Psoas muscle (tissue), 8 donors: Measurements from ENCODE around the gene SLC2A13. TPM values are rescaled to one million over a fixed set of nuclear protein-coding genes. Genes with fewer than 3 reads are reported as not detected.
"Not testable (repeated sequence)": the region's sequence is repeated elsewhere in the genome, so short reads cannot be mapped to it uniquely, and the experiment has no call there.

Source experiments
- ATAC-seq, 4 donors: fragments of 200-7000 bp; cut with Tn5 transposase; one replicate each; pipeline ENCODE4 v1.9.1; 2020; ENCODE audit warnings: moderate library complexity in 3 of 4, mild to moderate bottlenecking in 2 of 4
- DNase-seq, 2 donors: peaks; one replicate each; pipeline ENCODE4 v3.0.0-alpha.2; 2020
- H3K27ac ChIP-seq: fragments of 200-600 bp; one replicate; pipeline ENCODE4 v1.8.0; 2022
- H3K27me3 ChIP-seq, 3 donors: fragments of 200-600 bp in 1 of 3; one replicate each; pipeline versions ENCODE4 v1.6.1 to v1.8.0; 2013 to 2022; ENCODE audit warnings: low read length in 2 of 3, mild to moderate bottlenecking in 2 of 3, moderate library complexity in 1 of 3; ENCODE audit not compliant: insufficient read depth in 3 of 3
- H3K36me3 ChIP-seq, 2 donors: fragments of 200-600 bp in 1 of 2; one replicate each; pipeline versions ENCODE4 v1.6.1 to v1.8.0; 2013 to 2022; ENCODE audit warnings: low read depth in 1 of 2, mild to moderate bottlenecking in 1 of 2, moderate library complexity in 1 of 2; ENCODE audit not compliant: insufficient read depth in 1 of 2
- H3K4me1 ChIP-seq: fragments of 200-600 bp; one replicate; pipeline ENCODE4 v1.8.0; 2022
- H3K4me3 ChIP-seq: fragments of 200-600 bp; one replicate; pipeline ENCODE4 v1.8.0; 2022; ENCODE audit warnings: mild to moderate bottlenecking
- H3K9me3 ChIP-seq: fragments of 200-600 bp; one replicate; pipeline ENCODE4 v1.8.0; 2022
- CTCF ChIP-seq: fragments of 200-600 bp; IDR thresholded peaks from one replicate; pipeline ENCODE4 v1.8.0; 2022; ENCODE audit warnings: antibody characterized with exemption
- WGBS, 3 donors: extraction: QIAGEN DNeasy Blood & Tissue Kit; methylation state at CpG; one replicate each; pipeline versions ENCODE4 v1.1.6 to v1.1.7; 2013; 5-methylcytosine and 5-hydroxymethylcytosine counted together
- intact Hi-C, 2 donors: fragments of 100-400 bp; cut with DNase I; formaldehyde crosslinking; loops; one replicate each; pipeline versions ENCODE4 v1.11.0 to v1.14.2; 2022
- polyA plus RNA-seq, 3 donors: library from polyadenylated mRNA; stranded (reverse); fragments of 200-250 nt; gene quantifications; one replicate each; pipeline ENCODE4 v1.2.3, GENCODE V29; 2013
- total RNA-seq, 4 donors: library from RNA; stranded (reverse); fragmentation: NEBNext Ultra II Directional in 2 of 4; extraction: Animal tissue kit (Norgen Biotek cat#: 25700) in 2 of 4; gene quantifications; one replicate each; pipeline versions ENCODE4 v1.2.1 to v1.2.4, GENCODE V29; 2021 to 2023
- donor health status: healthy with polysubstance abuse.
- donor health status: DM: no; HTN: no; CAD: no; lungs with moderate emphysema.
- donor health status: Bipolar disorder and iron deficiency.
- donor health status: healthy.
- donor health status: DM: yes; HTN: yes; CAD: no.
- donor health status: DM: no; HTN: no; CAD: no.
- donor health status: DM: no; HTN: no; CAD: no.
- donor health status: DM: yes; HTN: yes; CAD: no.

The SLC2A13 gene
- total and polyA plus RNA-seq, 7 donors: 0.39 to 1.7 (median 0.95) TPM

- Histone ChIP-seq H3K36me3 (no peaks in the 10 kb centered on the region), H3K4me3 (no peak overlapping the region), H3K9me3 (no peaks in the 10 kb centered on the region), H3K4me1 (no peaks in the 10 kb centered on the region), H3K27me3 (no peaks in the 10 kb centered on the region), H3K27ac (no peak overlapping the region)
- WGBS, 3 donors: 95 to 98% (median 98%) methylated on average over 1 of the region's 1 CpG
- ATAC-seq (no peak), DNase-seq (no peak)
- TF ChIP-seq CTCF: no peak
- intact Hi-C loops: no loop called here
Measured at GRCh38 chr12:39928181-39928899, 177.5 kb downstream of the SLC2A13 start.

GRCh38 chr12:39923364-39923763 is 182.5 kb downstream of the SLC2A13 start:
- intact Hi-C loops: no loop called here
- Histone ChIP-seq H3K36me3 (no peaks in the 10 kb centered on the region), H3K27ac (no peak overlapping the region), H3K27me3 (no peaks in the 10 kb centered on the region), H3K4me1 (no peaks in the 10 kb centered on the region), H3K4me3 (no peak overlapping the region), H3K9me3 (no peaks in the 10 kb centered on the region)
- TF ChIP-seq CTCF: no peak
- 70 to 76% (median 73%) methylated on average over 5 of the region's 5 CpGs for WGBS, 3 donors
- ATAC-seq (no peak), DNase-seq (no peak)

- intact Hi-C loops, DNase-seq, ATAC-seq, H3K36me3 ChIP-seq, H3K4me3 ChIP-seq, H3K27ac ChIP-seq, H3K27me3 ChIP-seq, H3K9me3 ChIP-seq, H3K4me1 ChIP-seq: not testable (repeated sequence)
Measured at GRCh38 chr12:39922598-39922997, 183.3 kb downstream of the SLC2A13 start.

GRCh38 chr12:39920647-39921046 is 185.2 kb downstream of the SLC2A13 start:
- TF ChIP-seq CTCF: no peak
- no peak for DNase-seq
- Histone ChIP-seq H3K27ac (no peak overlapping the region), H3K27me3 (no peaks in the 10 kb centered on the region), H3K4me1 (no peaks in the 10 kb centered on the region), H3K9me3 (no peaks in the 10 kb centered on the region), H3K4me3 (no peak overlapping the region), H3K36me3 (no peaks in the 10 kb centered on the region)
- ATAC-seq: no peak
- intact Hi-C loops: no loop called here
- 84 to 91% (median 85%) methylated on average over 4 of the region's 4 CpGs for WGBS, 3 donors

- Histone ChIP-seq H3K27me3 (no peaks in the 10 kb centered on the region), H3K4me1 (no peaks in the 10 kb centered on the region), H3K36me3 (no peaks in the 10 kb centered on the region), H3K27ac (no peak overlapping the region), H3K4me3 (no peak overlapping the region), H3K9me3 (no peaks in the 10 kb centered on the region)
- 93 to 96% (median 95%) methylated on average over 4 of the region's 4 CpGs for WGBS, 3 donors
- intact Hi-C loops: no loop called here
- DNase-seq: no peak
- TF ChIP-seq CTCF: no peak
- ATAC-seq: no peak
Measured at GRCh38 chr12:39920222-39920621, 185.7 kb downstream of the SLC2A13 start.
